RWPE1 (cell line): ENCODE results near the gene CABP2.
"Not testable (repeated sequence)": the region's sequence is repeated elsewhere in the genome, so short reads cannot be mapped to it uniquely, and the experiment has no call there.

Experiments used
- CTCF ChIA-PET: fragments of 350-600 bp; sonication (Branson Sonifier 250); formaldehyde crosslinking; extraction: SDS; loops from one replicate; lab custom pipeline; 2021; lab: Yijun Ruan, JAX
- POLR2A ChIA-PET: fragments of 400-600 bp; formaldehyde crosslinking; extraction: SDS; loops from one replicate; lab custom pipeline; 2020; ENCODE audit warnings: antibody characterized with exemption; ENCODE audit not compliant: low non-redundant PET; lab: Yijun Ruan, JAX
- DNase-seq: peaks from one replicate; pipeline ENCODE4 v3.0.0; 2012; ENCODE audit warnings: low spot score
- H3K27ac ChIP-seq: fragments of 450-650 bp; 2 replicates; pipeline ENCODE4 v1.5.1; 2017
- TF ChIP-seq, protein P1 (sequence below): fragments of 450-650 bp; conservative IDR thresholded peaks from 2 replicates; pipeline ENCODE4 v1.5.1; 2017; ENCODE audit warnings: low read depth, mild to moderate bottlenecking

CABP2 gene

DNA sequence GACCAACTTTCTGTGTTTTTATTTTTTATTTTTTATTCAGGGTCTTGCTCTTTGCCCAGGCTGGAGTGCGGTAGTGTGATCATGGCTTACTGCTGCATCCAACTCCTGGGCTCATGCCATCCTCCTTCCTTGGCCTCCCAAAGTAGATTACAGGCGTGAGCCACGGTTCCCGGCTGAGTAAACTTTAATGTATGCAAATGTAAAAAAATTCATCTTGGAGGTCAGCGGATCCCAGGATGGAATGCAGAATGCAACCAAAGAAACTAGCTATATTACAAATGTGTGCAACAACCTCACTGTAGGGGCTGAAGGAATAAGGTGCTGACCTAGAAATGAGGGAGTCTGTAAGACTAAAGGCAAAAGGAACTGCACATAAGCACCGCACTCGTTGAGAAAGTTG lies 9.1 kb downstream of the CABP2 start:
- H3K27ac ChIP-seq, result no peak overlapping the region
- POLR2A ChIA-PET, result no interaction called here
- CTCF ChIA-PET, result no interaction called here
- TF ChIP-seq, protein P1, sequence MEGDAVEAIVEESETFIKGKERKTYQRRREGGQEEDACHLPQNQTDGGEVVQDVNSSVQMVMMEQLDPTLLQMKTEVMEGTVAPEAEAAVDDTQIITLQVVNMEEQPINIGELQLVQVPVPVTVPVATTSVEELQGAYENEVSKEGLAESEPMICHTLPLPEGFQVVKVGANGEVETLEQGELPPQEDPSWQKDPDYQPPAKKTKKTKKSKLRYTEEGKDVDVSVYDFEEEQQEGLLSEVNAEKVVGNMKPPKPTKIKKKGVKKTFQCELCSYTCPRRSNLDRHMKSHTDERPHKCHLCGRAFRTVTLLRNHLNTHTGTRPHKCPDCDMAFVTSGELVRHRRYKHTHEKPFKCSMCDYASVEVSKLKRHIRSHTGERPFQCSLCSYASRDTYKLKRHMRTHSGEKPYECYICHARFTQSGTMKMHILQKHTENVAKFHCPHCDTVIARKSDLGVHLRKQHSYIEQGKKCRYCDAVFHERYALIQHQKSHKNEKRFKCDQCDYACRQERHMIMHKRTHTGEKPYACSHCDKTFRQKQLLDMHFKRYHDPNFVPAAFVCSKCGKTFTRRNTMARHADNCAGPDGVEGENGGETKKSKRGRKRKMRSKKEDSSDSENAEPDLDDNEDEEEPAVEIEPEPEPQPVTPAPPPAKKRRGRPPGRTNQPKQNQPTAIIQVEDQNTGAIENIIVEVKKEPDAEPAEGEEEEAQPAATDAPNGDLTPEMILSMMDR, result no peak
- DNase-seq, result no peak

DNA sequence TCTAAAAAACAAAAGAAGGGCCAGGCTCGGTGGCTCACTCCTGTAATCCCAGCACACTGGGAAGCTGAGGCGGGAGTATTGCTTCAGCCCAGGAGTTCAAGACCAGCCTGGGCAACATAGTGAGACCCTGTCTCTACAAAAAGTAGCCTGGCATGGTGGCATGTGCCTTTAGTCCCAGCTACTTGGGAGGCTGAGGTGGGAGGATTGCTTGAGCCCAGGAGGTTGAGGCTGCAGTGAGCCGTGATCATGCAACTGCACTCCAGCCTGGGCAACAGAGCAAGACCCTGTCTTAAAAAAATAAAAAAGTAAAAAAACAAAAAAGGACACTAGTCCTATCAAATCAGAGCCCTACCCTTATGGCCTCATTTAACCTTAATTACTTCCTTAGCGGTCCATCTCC lies 11.7 kb downstream of the CABP2 start:
- POLR2A ChIA-PET, CTCF ChIA-PET, DNase-seq, H3K27ac ChIP-seq: not testable (repeated sequence)

DNA sequence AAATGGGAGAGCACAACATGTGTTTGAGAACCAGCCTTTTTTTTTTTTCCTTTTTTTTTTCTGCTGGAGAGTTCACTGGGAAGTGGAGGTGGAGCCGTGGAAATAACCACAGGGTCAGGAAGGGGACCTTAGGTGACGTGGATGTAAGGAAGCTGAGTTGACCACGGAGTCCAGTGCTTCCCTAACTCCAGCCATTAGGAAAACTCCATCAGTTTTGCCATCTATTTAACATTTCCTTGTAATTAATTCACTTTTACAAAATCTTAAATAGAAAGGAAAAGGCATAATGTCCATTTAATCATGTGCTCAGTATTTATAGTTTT lies 13.3 kb downstream of the CABP2 start:
- ChIA-PET CTCF (no interaction called here), POLR2A (no interaction called here)

DNA sequence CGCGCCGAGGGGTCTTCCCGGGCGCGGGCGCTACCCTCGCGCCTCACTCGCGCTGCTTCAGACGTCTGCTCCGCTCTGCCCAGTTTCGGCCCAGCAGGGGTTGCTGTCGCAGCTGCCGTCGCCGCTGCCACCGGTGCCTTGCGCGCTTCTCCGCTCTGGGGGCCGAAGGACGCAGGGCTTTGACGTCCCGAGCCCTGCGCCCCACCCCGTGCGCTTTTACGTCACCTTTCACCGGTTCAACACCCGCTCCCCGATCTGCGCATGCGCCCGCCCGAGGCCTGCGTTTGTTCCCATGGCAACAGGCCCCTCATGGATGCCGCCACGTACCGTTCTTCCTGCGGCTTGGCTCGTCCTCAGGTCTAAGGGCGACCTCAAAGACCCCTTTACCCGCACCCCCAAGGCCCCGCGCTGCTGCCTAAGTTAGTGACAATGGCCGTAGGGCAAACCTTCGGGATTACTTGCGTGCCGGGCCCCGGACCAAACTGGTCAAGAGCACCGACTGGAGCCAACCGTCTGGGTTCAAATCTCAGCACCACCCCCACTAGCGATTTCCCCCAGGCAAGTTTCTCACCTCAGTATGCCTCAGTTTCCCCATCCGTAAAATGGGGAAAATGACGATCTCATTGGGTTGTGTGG lies 14.6 kb downstream of the CABP2 start:
- peak; percentile 99 for DNase-seq
- CTCF ChIA-PET, result no interaction called here
- peak overlapping the region; percentile 100 for H3K27ac ChIP-seq
- POLR2A ChIA-PET, result no interaction called here
- TF ChIP-seq, protein P1, result no peak

More for the DNA sequence above, 13.3 kb downstream of the CABP2 start:
- DNase-seq, result no peak
- no peak overlapping the region for H3K27ac ChIP-seq
- TF ChIP-seq, protein P1, result no peak

DNA sequence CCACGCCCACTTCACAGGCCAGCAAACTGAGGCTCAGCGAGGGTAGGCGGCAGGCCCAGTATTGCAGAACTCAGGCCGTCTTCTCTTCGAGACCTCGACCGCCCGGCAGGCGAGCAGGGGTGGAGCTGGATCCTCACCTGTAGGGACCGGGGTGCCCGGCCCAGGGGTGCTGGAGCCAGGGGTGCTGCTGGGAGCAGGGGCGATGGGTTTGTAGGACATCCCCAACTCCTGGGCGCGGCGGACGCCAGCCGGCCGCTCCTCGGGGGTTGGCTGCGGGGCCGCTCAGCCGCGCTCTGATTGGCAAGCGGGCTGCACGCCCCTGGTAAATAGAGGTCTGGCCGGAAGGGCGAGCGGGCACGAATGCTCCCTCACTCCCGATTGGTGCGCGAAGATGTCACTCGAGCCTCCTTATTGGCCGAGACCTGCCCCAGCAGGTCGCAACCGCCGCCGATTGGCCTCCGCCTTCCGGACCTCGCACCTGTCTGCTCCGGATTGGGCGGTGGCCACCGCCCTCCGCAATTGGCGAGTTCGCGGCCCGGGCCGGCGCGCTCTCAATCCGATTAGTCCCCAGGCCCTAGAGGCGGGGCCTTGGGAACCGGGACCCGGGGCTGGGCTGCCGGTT lies 15.3 kb downstream of the CABP2 start, which contains the start of gene CDK2AP2:
Gene CDK2AP2 (minus strand): TSS at position 299 of the 622 bp plus-strand sequence. CDS start 80 bp downstream, at position 219.
- ChIA-PET CTCF (interaction anchor here (0.6 to 0.7 kb wide), 2 partner anchors 17 to 60 kb away, joined by 3 read pairs; no protein-coding TSS in a partner anchor), POLR2A (no interaction called here)
- TF ChIP-seq, protein P1, result no peak
- DNase-seq, result peak; percentile 99
- H3K27ac ChIP-seq, result peak within 1 kb of the TSS; percentile 100

DNA sequence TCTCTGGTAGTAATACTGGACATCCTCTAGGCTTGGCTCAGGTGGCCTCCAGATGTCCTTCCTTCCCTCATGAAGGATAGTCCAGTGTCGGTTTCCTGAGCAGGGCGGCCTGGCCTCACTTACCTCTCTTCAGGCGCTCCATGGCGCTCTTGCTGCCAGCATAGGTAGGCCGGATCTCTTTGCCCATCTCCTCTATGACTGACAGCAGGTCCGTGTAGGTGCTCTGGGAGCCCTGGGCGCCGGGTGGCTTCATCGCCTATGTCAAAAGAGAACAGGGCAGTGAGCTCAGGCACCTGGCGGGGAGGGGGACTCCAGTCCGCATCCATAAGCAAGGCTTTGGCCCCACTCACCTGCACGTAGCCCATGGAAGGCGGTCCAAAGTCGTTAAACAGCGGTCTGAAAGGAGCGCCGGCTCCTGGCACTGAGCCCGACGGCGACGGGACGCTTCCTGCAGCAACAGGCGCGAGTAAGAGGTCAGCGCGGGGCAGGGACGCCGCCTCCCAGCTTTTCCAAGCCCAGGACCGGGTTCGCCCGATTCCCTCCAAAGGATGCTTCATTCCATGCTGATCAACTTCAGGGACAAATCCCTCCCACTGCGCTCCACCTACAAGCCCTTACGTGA lies 15.9 kb downstream of the CABP2 start:
- peak; percentile 43 for DNase-seq
- ChIA-PET CTCF (interaction anchor here (0.6 to 0.7 kb wide), 3 partner anchors 17 to 434 kb away, joined by 3 to 4 read pairs (median 3); no protein-coding TSS in a partner anchor), POLR2A (no interaction called here)
- TF ChIP-seq, protein P1, result no peak
- H3K27ac ChIP-seq, result peak overlapping the region; percentile 100
